Inflammatory macrophage treated with lipopolysaccharide for 1 hour (primary cell): ENCODE results near the gene USH1C.

Experiments
- DNase-seq, 2 donors: peaks; one replicate each; pipeline ENCODE4 v3.0.0-alpha.2; 2020 to 2022

Gene USH1C

GRCh38 chr11:17522655-17523054 is 21.6 kb downstream of the USH1C start:
- no peak for DNase-seq

DNA sequence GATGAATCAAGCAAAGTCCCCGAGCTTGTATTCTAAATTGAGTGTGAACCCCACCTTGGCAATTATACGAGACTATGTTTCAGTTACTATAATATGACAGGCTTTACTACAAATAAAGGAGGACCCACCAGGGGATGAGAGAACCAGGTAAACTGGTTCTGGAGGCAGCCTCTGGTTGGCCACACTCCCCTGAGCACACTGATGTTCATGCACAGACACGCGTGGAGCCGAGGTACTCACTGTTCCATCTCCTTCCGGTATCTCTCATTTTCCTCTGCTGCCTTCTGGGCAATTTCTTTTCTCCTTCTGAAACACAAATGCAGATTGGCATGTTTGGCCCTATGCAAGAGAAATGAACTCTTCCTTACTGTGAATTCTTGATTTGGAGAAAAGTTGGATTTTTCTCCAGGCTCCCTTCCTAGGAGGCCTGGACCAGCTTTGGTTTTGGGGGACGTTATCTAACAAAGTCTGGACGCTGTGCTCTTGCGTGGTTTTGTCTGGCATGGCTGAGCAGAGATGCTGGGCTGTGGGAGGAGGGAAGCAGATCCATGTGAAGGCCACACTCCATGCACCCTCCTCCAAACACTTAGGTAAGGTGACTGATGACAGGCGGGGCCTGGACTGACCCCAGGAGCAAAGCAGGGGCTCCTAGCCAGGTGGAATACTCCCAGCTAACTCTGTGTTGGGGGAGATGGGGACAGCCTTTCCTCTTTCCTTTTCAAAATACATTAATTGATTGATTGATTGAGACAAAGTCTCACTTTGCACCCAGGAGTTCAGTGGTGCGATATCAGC is 22.9 kb downstream of the USH1C start:
- DNase-seq: no peak

DNA sequence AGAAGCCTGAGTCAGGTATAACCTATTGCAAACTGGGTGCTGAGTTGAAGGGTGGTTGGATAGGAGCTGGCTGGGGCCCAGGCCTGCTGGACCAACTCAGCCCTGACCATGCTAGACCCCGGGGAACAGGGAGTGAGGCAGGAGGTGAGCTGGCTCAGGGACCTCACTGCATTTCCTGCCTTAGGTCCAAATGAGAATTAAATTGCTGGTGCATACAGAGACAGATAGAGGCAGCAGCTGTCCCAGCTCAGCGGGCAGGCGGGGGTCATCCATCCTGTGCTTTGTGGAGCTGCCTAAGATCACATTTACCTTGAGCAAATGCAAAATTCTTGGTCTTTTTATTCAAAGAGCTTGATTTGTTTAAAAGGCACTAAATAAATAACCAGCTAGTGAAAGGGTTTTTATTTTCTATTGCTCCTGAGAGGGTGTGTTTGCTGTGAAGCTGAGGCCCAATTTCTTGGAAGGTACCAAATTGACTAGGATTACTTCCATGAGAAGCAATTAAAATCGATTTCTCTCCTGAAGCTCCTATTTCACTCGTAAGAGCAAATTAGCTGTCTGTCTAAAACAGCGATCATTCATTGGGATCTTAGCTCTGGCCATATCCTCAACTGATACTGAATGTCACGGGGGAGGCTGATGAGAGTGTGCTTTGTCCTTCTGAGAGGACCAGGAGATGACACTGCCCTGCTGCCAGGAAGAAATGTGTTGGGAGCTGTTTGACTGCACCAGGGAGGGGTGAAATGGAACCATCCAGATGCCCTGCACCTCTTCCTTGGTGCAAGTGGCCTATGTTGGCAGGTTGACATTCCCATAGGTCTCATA is 24.9 kb downstream of the USH1C start:
- DNase-seq: no peak

DNA sequence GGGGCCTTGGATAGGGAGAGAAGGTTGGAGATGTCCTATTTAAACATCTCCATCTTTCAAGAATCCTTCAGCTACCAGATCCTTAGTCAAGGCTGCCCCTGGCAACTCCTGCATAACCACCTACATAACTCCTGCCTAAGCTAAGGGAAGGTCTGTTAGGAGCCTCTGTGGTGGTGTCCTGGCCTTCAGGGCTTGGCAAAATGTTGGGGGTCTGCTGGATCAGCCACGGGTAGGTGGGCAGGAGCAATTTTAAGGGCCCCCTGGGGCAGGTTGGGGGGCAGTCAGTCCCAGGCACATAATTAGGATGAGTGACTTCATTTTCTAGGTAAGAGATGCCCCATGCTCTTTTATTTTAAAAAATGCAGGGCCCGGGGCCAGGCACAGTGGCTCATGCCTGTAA is 25.9 kb downstream of the USH1C start:
- DNase-seq: no peak

- no peak for DNase-seq
Measured at GRCh38 chr11:17517186-17517585, 27.0 kb downstream of the USH1C start.

DNA sequence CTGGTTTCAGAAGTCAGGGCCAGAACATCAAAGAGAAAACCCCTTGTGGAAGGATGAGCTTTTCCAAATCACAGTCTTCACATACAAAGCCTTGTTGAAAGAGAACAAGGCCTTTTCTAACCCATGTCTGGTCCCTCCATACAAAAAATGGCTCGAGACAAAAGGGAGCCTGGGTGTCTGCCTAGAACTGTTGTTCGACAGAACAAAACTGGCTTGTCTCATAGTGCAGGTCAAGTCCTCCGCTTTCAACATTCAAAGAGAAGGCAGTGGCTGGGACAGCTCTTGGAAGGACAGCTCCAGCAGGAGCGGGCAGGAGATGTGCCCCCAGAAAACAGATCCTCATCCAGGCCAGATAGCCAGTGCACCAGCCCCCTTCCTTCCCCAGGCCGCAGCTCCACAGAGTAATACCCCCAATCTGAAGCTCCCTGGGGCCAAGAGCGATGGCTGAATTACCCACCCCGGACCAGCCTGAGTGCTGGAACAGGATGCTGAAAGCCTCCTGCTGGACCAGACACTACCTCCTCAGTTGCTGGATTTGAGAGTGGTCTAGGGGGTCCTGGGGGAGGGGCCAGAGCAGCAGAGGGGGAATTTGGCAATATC is 27.6 kb downstream of the USH1C start:
- DNase-seq: no peak

GRCh38 chr11:17515443-17516176 is 28.6 kb downstream of the USH1C start:
- no peak for DNase-seq

DNA sequence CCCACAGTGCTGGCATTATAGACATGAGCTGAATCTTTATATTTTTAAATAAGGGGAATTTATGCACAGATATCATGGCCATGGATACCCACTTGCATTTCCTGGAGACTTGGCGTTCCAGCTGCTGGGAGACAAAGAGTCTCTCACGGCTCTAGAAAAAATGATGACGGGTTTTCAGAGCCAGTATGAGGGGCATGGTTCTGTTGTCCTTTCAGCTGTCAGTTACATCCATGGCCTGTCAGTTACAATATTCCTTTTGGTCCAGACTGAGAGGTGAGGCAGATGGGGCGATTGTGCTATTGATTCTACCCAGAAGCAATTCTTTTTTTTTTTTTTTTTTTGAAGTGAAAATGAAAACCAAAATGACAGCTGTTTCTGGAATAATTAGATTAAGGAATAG is 29.7 kb downstream of the USH1C start:
- no peak for DNase-seq

DNA sequence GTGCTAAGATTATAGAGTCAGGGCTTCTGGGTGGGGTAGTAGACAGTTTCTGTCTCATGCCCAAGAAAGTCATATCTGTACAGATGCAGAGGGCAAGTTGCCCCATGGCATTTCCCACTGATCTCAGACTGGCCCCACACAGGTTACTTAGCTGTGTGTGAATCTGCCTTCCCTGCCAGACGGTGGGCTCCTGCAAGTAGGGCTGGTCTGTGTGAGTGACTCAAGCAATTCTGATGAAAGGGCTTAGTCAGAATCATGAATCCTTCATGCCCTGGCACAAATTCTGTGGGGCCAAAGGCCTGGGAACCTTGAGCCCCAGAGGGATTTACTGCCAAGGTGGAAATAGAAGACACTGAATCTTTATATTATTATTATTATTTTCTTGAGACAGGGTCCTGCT is 30.4 kb downstream of the USH1C start:
- no peak for DNase-seq

- DNase-seq: no peak
Measured at GRCh38 chr11:17512101-17512500, 32.1 kb downstream of the USH1C start.

DNA sequence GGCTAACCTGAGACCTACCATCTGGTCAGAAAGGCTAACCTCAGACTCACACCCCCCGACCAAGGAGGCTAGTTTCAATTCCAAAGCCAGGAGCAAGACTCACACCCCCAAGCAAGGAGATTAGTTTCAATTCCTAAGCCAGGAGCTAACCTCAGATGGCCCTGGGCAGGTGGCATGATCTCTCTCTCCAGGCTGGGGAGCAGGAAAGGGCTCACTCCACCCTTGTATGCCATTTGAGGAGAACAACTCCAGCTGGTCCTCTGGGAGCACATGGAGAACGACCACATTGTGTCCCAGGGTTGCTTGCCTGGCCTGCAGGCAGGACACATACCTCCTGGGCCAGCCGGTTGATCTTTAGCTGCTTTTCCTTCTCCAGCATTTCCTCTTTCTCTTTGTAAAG is 32.6 kb downstream of the USH1C start:
- no peak for DNase-seq

GRCh38 chr11:17510507-17511206 is 33.6 kb downstream of the USH1C start:
- no peak for DNase-seq

- DNase-seq: no peak
Measured at GRCh38 chr11:17508791-17509190, 35.4 kb downstream of the USH1C start.

GRCh38 chr11:17508306-17508705 is 35.9 kb downstream of the USH1C start:
- DNase-seq: no peak

- no peak for DNase-seq
Measured at GRCh38 chr11:17507773-17508172, 36.4 kb downstream of the USH1C start.

DNA sequence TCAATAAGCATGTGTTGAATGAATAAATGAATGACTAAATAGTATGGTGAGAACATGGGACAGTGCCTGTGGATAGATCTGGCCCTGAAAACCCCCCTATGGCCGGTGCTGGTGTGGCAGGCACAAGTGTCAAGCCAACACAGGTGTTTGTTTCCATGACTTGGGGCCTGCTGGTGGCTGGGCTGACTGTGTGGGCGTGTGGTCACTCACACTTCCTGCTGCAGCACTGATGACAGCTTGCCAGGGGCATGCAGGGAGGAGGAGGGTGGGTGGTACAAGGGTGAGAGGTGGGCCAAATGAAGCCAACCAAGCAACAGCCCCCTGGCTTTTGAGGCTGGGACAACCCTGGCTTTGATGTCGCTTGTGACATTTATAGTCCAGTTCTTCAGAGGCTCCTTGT is 37.3 kb downstream of the USH1C start:
- DNase-seq: peak in 1 of 2 donors; percentile 5

GRCh38 chr11:17506314-17506713 is 37.9 kb downstream of the USH1C start:
- no peak for DNase-seq

GRCh38 chr11:17505146-17505545 is 39.1 kb downstream of the USH1C start:
- no peak for DNase-seq

GRCh38 chr11:17504330-17505107 is 39.7 kb downstream of the USH1C start:
- peak; percentile 50 to 83 for DNase-seq

DNA sequence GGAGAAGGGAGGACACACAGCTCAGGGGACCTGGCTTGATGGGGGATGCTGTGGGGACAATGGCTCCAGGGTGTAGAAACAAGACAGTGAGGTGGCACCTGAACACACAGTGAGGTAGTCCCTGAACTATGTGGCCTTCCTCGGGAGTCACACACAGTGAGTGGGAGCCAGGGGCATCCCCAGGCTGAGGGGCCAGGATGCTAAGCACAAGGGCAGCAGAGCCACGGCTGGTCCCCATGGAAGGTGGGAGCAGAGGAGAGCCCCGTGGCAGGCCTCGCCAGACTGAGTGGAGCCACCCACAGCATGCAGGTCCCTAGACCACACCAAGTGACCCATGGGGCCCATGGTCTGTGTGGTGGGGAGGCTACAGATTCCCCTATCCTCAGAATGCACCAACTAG is 41.6 kb downstream of the USH1C start:
- DNase-seq: no peak

GRCh38 chr11:17500673-17501072 is 43.5 kb downstream of the USH1C start:
- DNase-seq: no peak

GRCh38 chr11:17498475-17498874 is 45.7 kb downstream of the USH1C start:
- no peak for DNase-seq
